K562 (cell line): ENCODE results near the gene DPYSL4. TPM values are rescaled to one million over a fixed set of nuclear protein-coding genes. Genes with fewer than 3 reads are reported as not detected.

Experiments
- MGA ChIP-seq: fragments of 450-650 bp; IDR thresholded peaks from 2 replicates; pipeline ENCODE4 v1.6.1; 2016; ENCODE audit warnings: mild to moderate bottlenecking, moderate library complexity
- polyA plus RNA-seq, 8 experiments: library from polyadenylated mRNA; depleted of rRNA in 4 of 8; stranded (reverse) in 5 of 8; unstranded in 3 of 8; fragments of >200 nt; fragmentation: Nextera tagmentation in 2 of 8; fragmentation: Illumina TruSeq in 1 of 8; extraction: Ambion mirVana in 2 of 8; extraction: Trizol in 1 of 8; gene quantifications; 2 replicates each; pipeline versions ENCODE4 v1.2.1 to v1.2.3, GENCODE V29; 2011 to 2014; ENCODE audit warnings: inconsistent platforms in 1 of 8, missing spikeins in 1 of 8
- total RNA-seq, 7 experiments: library from RNA; depleted of rRNA in 6 of 7; stranded (reverse); fragments of >200 nt in 6 of 7; fragmentation: Illumina TruSeq in 2 of 7; extraction: Trizol in 2 of 7; gene quantifications; 2 replicates each; pipeline versions ENCODE4 v1.2.1 to v1.2.3, GENCODE V29; 2011 to 2021; ENCODE audit warnings: low replicate concordance in 1 of 7

The DPYSL4 gene
- total and polyA plus RNA-seq, 9 of the 15 experiments (the other 6 are each of a cell fraction or from before 2014, with no cell fraction given): 0.03 TPM; not detected in 8

GRCh38 chr10:132222726-132223125 lies 36.0 kb downstream of the DPYSL4 start (continued):
- TF ChIP-seq MGA: no peak
